Right atrium auricular region (tissue), 2 donors: Measurements from ENCODE around the gene SYCP2. TPM values are rescaled to one million over a fixed set of nuclear protein-coding genes. Genes with fewer than 3 reads are reported as not detected.

Experiments used
- DNase-seq: peaks from one replicate; pipeline ENCODE4 v3.0.0-alpha.2; 2019; ENCODE audit warnings: low spot score
- H3K27ac ChIP-seq, 2 donors: fragments of 200-600 bp; sonication (generic); 1 replicate in 1 of 2; 2 replicates in 1 of 2; pipeline ENCODE4 v1.5.1; 2016 to 2019
- H3K27me3 ChIP-seq, 2 donors: fragments of 200-600 bp; sonication (generic); one replicate each; pipeline versions ENCODE4 v1.5.1 to v1.6.0; 2017 to 2019
- H3K36me3 ChIP-seq: fragments of 200-600 bp; sonication (generic); one replicate; pipeline ENCODE4 v1.5.1; 2016
- H3K4me1 ChIP-seq, 2 donors: fragments of 200-600 bp; sonication (generic); one replicate each; pipeline versions ENCODE4 v1.5.1 to v1.6.0; 2017 to 2019
- H3K4me3 ChIP-seq, 2 donors: fragments of 200-600 bp; sonication (generic); 1 replicate in 1 of 2; 2 replicates in 1 of 2; pipeline ENCODE4 v1.5.1; 2017 to 2019; ENCODE audit warnings: mild to moderate bottlenecking in 1 of 2, moderate library complexity in 1 of 2
- H3K9me3 ChIP-seq, 2 donors: fragments of 200-600 bp; sonication (generic); one replicate each; pipeline ENCODE4 v1.5.1; 2019
- CTCF ChIP-seq, 2 donors: fragments of 200-600 bp; sonication (generic); IDR thresholded peaks; one replicate each; pipeline ENCODE4 v1.5.1; 2019; ENCODE audit warnings: antibody characterized with exemption in 2 of 2
- total RNA-seq, 2 donors: library from RNA; depleted of rRNA; stranded (reverse); fragments of >200 nt; gene quantifications; one replicate each; pipeline ENCODE4 v1.1.0, GENCODE V29; 2016

SYCP2 gene
- total RNA-seq, 2 donors from 2014 or later: 0.56 to 0.79 TPM

GRCh38 chr20:59972037-59972801, 38.8 kb upstream of the SYCP2 start:
- DNase-seq: no peak
- TF ChIP-seq CTCF (IDR thresholded peaks at IDR 0.05): no peak
- Histone ChIP-seq H3K27ac (no peak overlapping the region), H3K4me3 (no peak overlapping the region), H3K4me1 (no peaks in the 10 kb centered on the region), H3K9me3 (no peaks in the 10 kb centered on the region), H3K36me3 (no peaks in the 10 kb centered on the region), H3K27me3 (no peaks in the 10 kb centered on the region)

GRCh38 chr20:59971428-59971827, 38.0 kb upstream of the SYCP2 start:
- Histone ChIP-seq H3K27ac (no peak overlapping the region), H3K4me3 (no peak overlapping the region), H3K36me3 (no peaks in the 10 kb centered on the region), H3K4me1 (no peaks in the 10 kb centered on the region), H3K27me3 (no peaks in the 10 kb centered on the region), H3K9me3 (no peaks in the 10 kb centered on the region)
- no peak for TF ChIP-seq CTCF (IDR thresholded peaks at IDR 0.05)
- DNase-seq: no peak

- DNase-seq: no peak
- no peak overlapping the region for H3K27ac ChIP-seq
- H3K4me3 ChIP-seq: no peak overlapping the region
- no peaks in the 10 kb centered on the region for H3K27me3 ChIP-seq
- no peaks in the 10 kb centered on the region for H3K4me1 ChIP-seq
- no peak for TF ChIP-seq CTCF (IDR thresholded peaks at IDR 0.05)
- no peaks in the 10 kb centered on the region for H3K36me3 ChIP-seq
- H3K9me3 ChIP-seq: no peaks in the 10 kb centered on the region
Measured at GRCh38 chr20:59966428-59966827, 33.0 kb upstream of the SYCP2 start.

- H3K27me3 ChIP-seq: no peaks in the 10 kb centered on the region
- H3K9me3 ChIP-seq: no peaks in the 10 kb centered on the region
- DNase-seq: no peak
- no peak overlapping the region for H3K27ac ChIP-seq
- no peak overlapping the region for H3K4me3 ChIP-seq
- no peaks in the 10 kb centered on the region for H3K36me3 ChIP-seq
- no peaks in the 10 kb centered on the region for H3K4me1 ChIP-seq
- TF ChIP-seq CTCF (IDR thresholded peaks at IDR 0.05): no peak
Measured at GRCh38 chr20:59962155-59962554, 28.7 kb upstream of the SYCP2 start.

GRCh38 chr20:59961423-59961822, 28.0 kb upstream of the SYCP2 start:
- Histone ChIP-seq H3K27me3 (no peaks in the 10 kb centered on the region), H3K27ac (no peak overlapping the region), H3K9me3 (no peaks in the 10 kb centered on the region), H3K4me1 (no peaks in the 10 kb centered on the region), H3K4me3 (no peak overlapping the region), H3K36me3 (no peaks in the 10 kb centered on the region)
- no peak for DNase-seq
- TF ChIP-seq CTCF (IDR thresholded peaks at IDR 0.05): no peak

- Histone ChIP-seq H3K27me3 (no peaks in the 10 kb centered on the region), H3K4me3 (no peak overlapping the region), H3K4me1 (no peaks in the 10 kb centered on the region), H3K27ac (no peak overlapping the region), H3K36me3 (no peaks in the 10 kb centered on the region), H3K9me3 (no peaks in the 10 kb centered on the region)
- no peak for DNase-seq
- no peak for TF ChIP-seq CTCF (IDR thresholded peaks at IDR 0.05)
Measured at GRCh38 chr20:59958626-59959025, 25.2 kb upstream of the SYCP2 start.
